ENCODE measurements around the gene ANKMY2.
"Not testable (repeated sequence)": the region's sequence is repeated elsewhere in the genome, so short reads cannot be mapped to it uniquely, and the experiment has no call there.

GRCh38 chr7:16678645-16679566, 33.4 kb upstream of the ANKMY2 start:
- TF ChIP-seq, protein P1, sequence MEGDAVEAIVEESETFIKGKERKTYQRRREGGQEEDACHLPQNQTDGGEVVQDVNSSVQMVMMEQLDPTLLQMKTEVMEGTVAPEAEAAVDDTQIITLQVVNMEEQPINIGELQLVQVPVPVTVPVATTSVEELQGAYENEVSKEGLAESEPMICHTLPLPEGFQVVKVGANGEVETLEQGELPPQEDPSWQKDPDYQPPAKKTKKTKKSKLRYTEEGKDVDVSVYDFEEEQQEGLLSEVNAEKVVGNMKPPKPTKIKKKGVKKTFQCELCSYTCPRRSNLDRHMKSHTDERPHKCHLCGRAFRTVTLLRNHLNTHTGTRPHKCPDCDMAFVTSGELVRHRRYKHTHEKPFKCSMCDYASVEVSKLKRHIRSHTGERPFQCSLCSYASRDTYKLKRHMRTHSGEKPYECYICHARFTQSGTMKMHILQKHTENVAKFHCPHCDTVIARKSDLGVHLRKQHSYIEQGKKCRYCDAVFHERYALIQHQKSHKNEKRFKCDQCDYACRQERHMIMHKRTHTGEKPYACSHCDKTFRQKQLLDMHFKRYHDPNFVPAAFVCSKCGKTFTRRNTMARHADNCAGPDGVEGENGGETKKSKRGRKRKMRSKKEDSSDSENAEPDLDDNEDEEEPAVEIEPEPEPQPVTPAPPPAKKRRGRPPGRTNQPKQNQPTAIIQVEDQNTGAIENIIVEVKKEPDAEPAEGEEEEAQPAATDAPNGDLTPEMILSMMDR (IDR thresholded peaks at IDR 0.05): not testable (repeated sequence)
- not testable (repeated sequence) for TF ChIP-seq ZFX (IDR thresholded peaks at IDR 0.05; ENCODE audit: borderline replicate concordance)
